Peyer's patch (tissue), 4 donors: ENCODE results near the gene HTRA1. TPM values are rescaled to one million over a fixed set of nuclear protein-coding genes. Genes with fewer than 3 reads are reported as not detected.

Source experiments
- DNase-seq, 3 donors: peaks; one replicate each; pipeline ENCODE4 v3.0.0-alpha.2; 2017 to 2019
- H3K27ac ChIP-seq, 4 donors: fragments of 200-600 bp; sonication (generic); one replicate each; pipeline ENCODE4 v1.5.1; 2016 to 2019
- H3K27me3 ChIP-seq, 2 donors: fragments of 200-600 bp; sonication (generic); one replicate each; pipeline ENCODE4 v1.5.1; 2019
- H3K36me3 ChIP-seq, 3 donors: fragments of 200-600 bp; sonication (generic); one replicate each; pipeline ENCODE4 v1.5.1; 2016 to 2019
- H3K4me1 ChIP-seq, 4 donors: fragments of 200-600 bp; sonication (generic); one replicate each; pipeline ENCODE4 v1.5.1; 2016 to 2019
- H3K4me3 ChIP-seq, 4 donors: fragments of 200-600 bp; sonication (generic); 1 replicate in 3 of 4; 2 replicates in 1 of 4; pipeline ENCODE4 v1.5.1; 2016 to 2019; ENCODE audit warnings: mild to moderate bottlenecking in 1 of 4
- H3K9me3 ChIP-seq, 4 donors: fragments of 200-600 bp; sonication (generic); one replicate each; pipeline ENCODE4 v1.5.1; 2016 to 2019; ENCODE audit warnings: mild to moderate bottlenecking in 1 of 4
- CTCF ChIP-seq, 6 experiments: fragments of 450-650 bp in 4 of 6; fragments of 200-600 bp in 2 of 6; sonication (generic) in 1 of 6; IDR thresholded peaks; one replicate each; pipeline ENCODE4 v1.5.1; 2017 to 2019; ENCODE audit warnings: antibody characterized with exemption in 6 of 6, mild to moderate bottlenecking in 3 of 6, moderate library complexity in 1 of 6
- POLR2A ChIP-seq, 2 donors: fragments of 450-650 bp; IDR thresholded peaks; one replicate each; pipeline ENCODE4 v1.5.1; 2017; ENCODE audit warnings: antibody characterized with exemption in 2 of 2, mild to moderate bottlenecking in 2 of 2, moderate library complexity in 2 of 2
- small RNA-seq, 2 donors: library from RNA; depleted of rRNA; stranded (forward); fragments of <200 nt; gene quantifications; one replicate each; pipeline ENCODE3, GENCODE V24; 2016
- total RNA-seq, 4 donors: library from RNA; depleted of rRNA; stranded (reverse); fragments of >200 nt; gene quantifications; one replicate each; pipeline ENCODE4 v1.1.0, GENCODE V29; 2016

Gene HTRA1
- total RNA-seq, 4 donors from 2014 or later: 12.3 to 26.1 (median 17.3) TPM

GRCh38 chr10:122558452-122558851 is 97.1 kb downstream of the HTRA1 start:
- Histone ChIP-seq H3K9me3 (peaks cover 0 to 3% (median 0%) of the 10 kb centered on the region in 4 donors), H3K27ac (no peak overlapping the region)

DNA sequence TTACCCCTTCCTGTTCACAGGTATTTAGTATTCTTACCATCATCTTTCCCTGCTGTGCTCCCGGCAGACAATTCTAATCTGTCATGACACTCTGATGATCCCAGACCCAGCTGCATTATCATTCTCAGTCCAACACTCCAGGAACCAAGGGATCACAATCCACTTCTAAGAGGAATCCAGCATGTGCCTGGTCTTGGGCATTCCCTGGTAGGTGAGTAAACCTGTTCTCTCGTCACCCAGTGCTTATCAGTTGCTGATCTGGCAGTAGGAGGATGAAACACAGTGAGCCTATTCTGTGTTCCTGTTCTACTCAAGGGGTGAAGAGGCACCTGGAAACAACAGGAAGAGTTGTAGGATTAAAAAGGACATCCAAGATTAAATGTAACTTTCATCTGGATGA is 97.9 kb downstream of the HTRA1 start:
- Histone ChIP-seq H3K27me3 (no peaks in the 10 kb centered on the region), H3K4me3 (no peak overlapping the region), H3K36me3 (no peaks in the 10 kb centered on the region), H3K27ac (no peak overlapping the region), H3K4me1 (peaks cover 0 to 10% (median 0%) of the 10 kb centered on the region in 4 donors), H3K9me3 (peaks cover 0 to 3% (median 0%) of the 10 kb centered on the region in 4 donors)
- TF ChIP-seq POLR2A (IDR thresholded peaks at IDR 0.05) (no peak), CTCF (IDR thresholded peaks at IDR 0.05) (no peak)
- DNase-seq: peak in 1 of 3 donors; percentile 48

More at GRCh38 chr10:122558452-122558851, 97.1 kb downstream of the HTRA1 start:
- Histone ChIP-seq H3K27me3 (no peaks in the 10 kb centered on the region), H3K4me1 (peaks cover 0 to 10% (median 0%) of the 10 kb centered on the region in 4 donors), H3K36me3 (no peaks in the 10 kb centered on the region), H3K4me3 (no peak overlapping the region)
- DNase-seq: peak in 1 of 3 donors; percentile 61
- TF ChIP-seq POLR2A (IDR thresholded peaks at IDR 0.05) (no peak), CTCF (IDR thresholded peaks at IDR 0.05) (no peak)

- no peak within 1 kb of the TSS for H3K27ac ChIP-seq
- H3K4me1 ChIP-seq: peaks cover 0 to 12% (median 0%) of the 10 kb centered on the region in 4 donors
- H3K4me3 ChIP-seq: peak within 1 kb of the TSS in 1 of 4 donors; percentile 15
Observed at GRCh38 chr10:122560279-122560804, 99.0 kb downstream of the HTRA1 start, which contains the start of gene DMBT1. TSS of gene DMBT1 (plus strand) at chr10:122560754. CDS start at chr10:122560771, 17 bp downstream.

GRCh38 chr10:122561212-122561611 is 99.9 kb downstream of the HTRA1 start:
- Histone ChIP-seq H3K36me3 (no peaks in the 10 kb centered on the region), H3K27ac (no peak overlapping the region), H3K4me3 (peak overlapping the region in 1 of 4 donors; percentile 15), H3K4me1 (peaks cover 0 to 20% (median 0%) of the 10 kb centered on the region in 4 donors), H3K27me3 (no peaks in the 10 kb centered on the region), H3K9me3 (peaks cover 0 to 3% (median 0%) of the 10 kb centered on the region in 4 donors)
- DNase-seq: peak in 1 of 3 donors; percentile 18
- TF ChIP-seq POLR2A (IDR thresholded peaks at IDR 0.05): no peak
- no peak for TF ChIP-seq CTCF (IDR thresholded peaks at IDR 0.05)

More at GRCh38 chr10:122560279-122560804, 99.0 kb downstream of the HTRA1 start, which contains the start of gene DMBT1:
- H3K9me3 ChIP-seq: peaks cover 0 to 3% (median 0%) of the 10 kb centered on the region in 4 donors
- no peaks in the 10 kb centered on the region for H3K27me3 ChIP-seq
- TF ChIP-seq POLR2A (IDR thresholded peaks at IDR 0.05) (no peak), CTCF (IDR thresholded peaks at IDR 0.05) (no peak)
- H3K36me3 ChIP-seq: no peaks in the 10 kb centered on the region
- peak in 1 of 3 donors; percentile 36 for DNase-seq

DNA sequence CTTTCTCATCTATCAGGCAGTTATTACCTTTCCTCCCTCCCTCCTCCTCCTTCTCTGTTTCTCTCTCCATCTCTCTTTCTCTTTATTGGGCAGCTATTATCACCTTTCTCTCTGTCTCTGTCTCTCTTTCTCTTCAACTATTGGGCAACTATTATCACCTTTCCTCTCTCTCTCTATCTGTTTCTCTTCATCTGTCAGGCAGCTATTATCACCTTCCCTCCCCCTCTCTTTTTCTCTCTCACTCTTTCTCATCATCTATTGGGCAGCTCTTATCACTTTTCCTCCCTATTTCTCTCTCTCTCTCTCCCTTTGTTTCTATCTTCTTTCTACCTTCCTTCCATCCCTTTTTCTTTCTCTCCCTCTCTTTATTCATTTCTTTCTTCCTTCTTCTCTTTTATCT is 100.4 kb downstream of the HTRA1 start:
- Histone ChIP-seq H3K27ac (no peak overlapping the region), H3K9me3 (peaks cover 0 to 3% (median 0%) of the 10 kb centered on the region in 4 donors), H3K4me3 (peak overlapping the region in 1 of 4 donors; percentile 6), H3K4me1 (peaks cover 0 to 21% (median 0%) of the 10 kb centered on the region in 4 donors), H3K27me3 (no peaks in the 10 kb centered on the region), H3K36me3 (no peaks in the 10 kb centered on the region)
- no peak for DNase-seq
- TF ChIP-seq CTCF (IDR thresholded peaks at IDR 0.05) (no peak), POLR2A (IDR thresholded peaks at IDR 0.05) (no peak)

Small RNAs within 50 kb of the gene (small RNA-seq; reads per million reads assigned to genes)
- 0 reads per million in 2 donors for gene MIR3941

Other genes with a start within 250 kb of the HTRA1 start
- gene BTBD16, start 190.3 kb upstream of the HTRA1 start, total RNA-seq: not detected
- gene PLEKHA1, start 86.8 kb upstream of the HTRA1 start, total RNA-seq: 10 to 100 TPM; 15.7 to 62.0 (median 43.9) TPM
- not detected for gene ARMS2, start 6.9 kb upstream of the HTRA1 start, total RNA-seq
- 100 to 1,000 TPM; 124 to 653 (median 224) TPM for gene DMBT1, start 99.2 kb downstream of the HTRA1 start, total RNA-seq
- gene C10orf120, start 238.3 kb downstream of the HTRA1 start, total RNA-seq: not detected